ENCODE results near the gene C1orf122. TPM values are rescaled to one million over a fixed set of nuclear protein-coding genes. Genes with fewer than 3 reads are reported as not detected.

Gene C1orf122
- total RNA-seq, 1 donor: 13.4 TPM

- H3K4me3 ChIP-seq (ENCODE audit: low read depth, low read length): no peak overlapping the region
- no peak for TF ChIP-seq CTCF (IDR thresholded peaks at IDR 0.05; ENCODE audit: insufficient read depth, low read depth, low read length)
- no peak for DNase-seq (ENCODE audit: low read depth)
These were observed 21.0 kb downstream of the C1orf122 start for GRCh38 chr1:37828410-37829074.

- H3K4me3 ChIP-seq (ENCODE audit: low read depth, low read length): no peak overlapping the region
- no peak for TF ChIP-seq CTCF (IDR thresholded peaks at IDR 0.05; ENCODE audit: insufficient read depth, low read depth, low read length)
- no peak for DNase-seq (ENCODE audit: low read depth)
These were observed 23.5 kb downstream of the C1orf122 start for GRCh38 chr1:37831109-37831508.

- no peak overlapping the region for H3K4me3 ChIP-seq (ENCODE audit: low read depth, low read length)
- TF ChIP-seq CTCF (IDR thresholded peaks at IDR 0.05; ENCODE audit: insufficient read depth, low read depth, low read length): no peak
- DNase-seq (ENCODE audit: low read depth): no peak
These were observed 24.2 kb downstream of the C1orf122 start for GRCh38 chr1:37831809-37832208.

GRCh38 chr1:37836788-37837187 lies 29.2 kb downstream of the C1orf122 start:
- TF ChIP-seq CTCF (IDR thresholded peaks at IDR 0.05; ENCODE audit: insufficient read depth, low read depth, low read length): no peak
- H3K4me3 ChIP-seq (ENCODE audit: low read depth, low read length): no peak overlapping the region
- DNase-seq (ENCODE audit: low read depth): no peak

GRCh38 chr1:37839676-37840075 lies 32.1 kb downstream of the C1orf122 start:
- no peak for TF ChIP-seq CTCF (IDR thresholded peaks at IDR 0.05; ENCODE audit: insufficient read depth, low read depth, low read length)
- DNase-seq (ENCODE audit: low read depth): no peak
- H3K4me3 ChIP-seq (ENCODE audit: low read depth, low read length): no peak overlapping the region

GRCh38 chr1:37840711-37841110 lies 33.1 kb downstream of the C1orf122 start:
- TF ChIP-seq CTCF (IDR thresholded peaks at IDR 0.05; ENCODE audit: insufficient read depth, low read depth, low read length): no peak
- no peak overlapping the region for H3K4me3 ChIP-seq (ENCODE audit: low read depth, low read length)
- peak; percentile 11 for DNase-seq (ENCODE audit: low read depth)

GRCh38 chr1:37841652-37842051 lies 34.1 kb downstream of the C1orf122 start:
- no peak for DNase-seq (ENCODE audit: low read depth)
- TF ChIP-seq CTCF (IDR thresholded peaks at IDR 0.05; ENCODE audit: insufficient read depth, low read depth, low read length): no peak

More at GRCh38 chr1:37841652-37842051, 34.1 kb downstream of the C1orf122 start:
- H3K4me3 ChIP-seq (ENCODE audit: low read depth, low read length): no peak overlapping the region
